ENCODE results near the gene FKBP2. TPM values are rescaled to one million over a fixed set of nuclear protein-coding genes. Genes with fewer than 3 reads are reported as not detected.

The FKBP2 gene
- total and polyA plus RNA-seq, 4 experiments from 2014 or later = 41.4 to 107 (median 76.3) TPM

GRCh38 chr11:64203421-64204079, 37.3 kb upstream of the FKBP2 start:
- Mint-ChIP-seq H3K4me1 (peaks cover 13 to 55% (median 33%) of the 10 kb centered on the region in 4 donors), H3K9me3 (peaks cover 0 to 2% (median 0%) of the 10 kb centered on the region in 8 donors), H3K4me3 (no peak overlapping the region), H3K27me3 (no peaks in the 10 kb centered on the region), H3K27ac (peak overlapping the region in 2 of 7 donors; percentile 46 to 58), H3K36me3 (peaks cover 27 to 62% of the 10 kb centered on the region in 2 donors)
- Histone ChIP-seq H3K4me3 (ENCODE audit: low read length in 2 of 2) (no peak overlapping the region), H3K4me1 (ENCODE audit: insufficient read depth, low read length) (peaks cover 34% of the 10 kb centered on the region), H3K36me3 (ENCODE audit: insufficient read depth, low read length) (peaks cover 40% of the 10 kb centered on the region), H3K27ac (ENCODE audit: low read depth, low read length) (no peak overlapping the region), H3K9me3 (ENCODE audit: control insufficient read depth in 1 of 2, low read length in 2 of 2) (no peaks in the 10 kb centered on the region), H3K27me3 (ENCODE audit: insufficient read depth, low read length) (no peaks in the 10 kb centered on the region)
- CTCF ChIA-PET (ENCODE audit: partially characterized antibody) = interaction anchor here (1.0 to 9.7 kb wide), 16 partner anchors 9 to 157 kb away, joined by 3 to 367 read pairs (median 26); partner anchors contain the start of genes BAD, CATSPERZ, DNAJC4 and ESRRA
- intact Hi-C loops (cut with micrococcal nuclease) = loop anchor here (1.0 kb wide), 6 partner anchors 18 to 128 kb away; partner anchors contain the start of genes NUDT22, PLCB3 and TRPT1
- no peak for DNase-seq
- POLR2A ChIA-PET (ENCODE audit: partially characterized antibody) = interaction anchor here (1.1 to 22.7 kb wide), 6 partner anchors 17 to 114 kb away, joined by 3 to 937 read pairs (median 152); partner anchors contain the start of genes CATSPERZ, DNAJC4, ESRRA and FKBP2

GRCh38 chr11:64204080-64204440, 36.8 kb upstream of the FKBP2 start:
- peaks cover 37% of the 10 kb centered on the region for H3K36me3 ChIP-seq (ENCODE audit: insufficient read depth, low read length)
- intact Hi-C loops (cut with micrococcal nuclease) = loop anchor here (1.0 kb wide), 6 partner anchors 19 to 127 kb away; partner anchors contain the start of genes NUDT22, PLCB3 and TRPT1
- DNase-seq = no peak
- peak overlapping the region in 5 of 7 donors; percentile 85 to 95 (median 94) for H3K27ac Mint-ChIP-seq
- no peaks in the 10 kb centered on the region for H3K27me3 Mint-ChIP-seq
- no peak overlapping the region for H3K27ac ChIP-seq (ENCODE audit: low read depth, low read length)
- H3K4me1 Mint-ChIP-seq = peaks cover 14 to 60% (median 37%) of the 10 kb centered on the region in 4 donors
- no peak overlapping the region for H3K4me3 Mint-ChIP-seq
- peaks cover 0 to 2% (median 0%) of the 10 kb centered on the region in 8 donors for H3K9me3 Mint-ChIP-seq
- POLR2A ChIA-PET (ENCODE audit: partially characterized antibody) = interaction anchor here (0.7 to 22.7 kb wide), 13 partner anchors 9 to 1363 kb away, joined by 3 to 937 read pairs (median 8); partner anchors contain the start of genes BAD, CATSPERZ, DNAJC4 and ESRRA
- H3K9me3 ChIP-seq (ENCODE audit: control insufficient read depth in 1 of 2, low read length in 2 of 2) = no peaks in the 10 kb centered on the region
- H3K4me3 ChIP-seq (ENCODE audit: low read length in 2 of 2) = no peak overlapping the region
- H3K4me1 ChIP-seq (ENCODE audit: insufficient read depth, low read length) = peaks cover 39% of the 10 kb centered on the region
- CTCF ChIA-PET (ENCODE audit: partially characterized antibody) = interaction anchor here (0.6 to 9.7 kb wide), 28 partner anchors 9 to 258 kb away, joined by 3 to 367 read pairs (median 6); partner anchors contain the start of genes BAD, CATSPERZ, DNAJC4 and ESRRA
- H3K36me3 Mint-ChIP-seq = peaks cover 27 to 66% of the 10 kb centered on the region in 2 donors
- no peaks in the 10 kb centered on the region for H3K27me3 ChIP-seq (ENCODE audit: insufficient read depth, low read length)

GRCh38 chr11:64204464-64204989, 36.4 kb upstream of the FKBP2 start:
- CTCF ChIA-PET (ENCODE audit: partially characterized antibody) = interaction anchor here (0.6 to 9.7 kb wide), 32 partner anchors 10 to 258 kb away, joined by 3 to 367 read pairs (median 5); partner anchors contain the start of genes BAD, CATSPERZ, DNAJC4 and ESRRA
- no peaks in the 10 kb centered on the region for H3K27me3 ChIP-seq (ENCODE audit: insufficient read depth, low read length)
- no peak overlapping the region for H3K4me3 ChIP-seq (ENCODE audit: low read length in 2 of 2)
- peaks cover 27 to 70% of the 10 kb centered on the region in 2 donors for H3K36me3 Mint-ChIP-seq
- H3K4me1 Mint-ChIP-seq = peaks cover 16 to 64% (median 39%) of the 10 kb centered on the region in 4 donors
- peaks cover 44% of the 10 kb centered on the region for H3K4me1 ChIP-seq (ENCODE audit: insufficient read depth, low read length)
- H3K27ac ChIP-seq (ENCODE audit: low read depth, low read length) = no peak overlapping the region
- H3K36me3 ChIP-seq (ENCODE audit: insufficient read depth, low read length) = peaks cover 38% of the 10 kb centered on the region
- H3K27me3 Mint-ChIP-seq = no peaks in the 10 kb centered on the region
- intact Hi-C loops (cut with micrococcal nuclease) = loop anchor here (1.0 kb wide), 6 partner anchors 19 to 127 kb away; partner anchors contain the start of genes NUDT22, PLCB3 and TRPT1
- H3K27ac Mint-ChIP-seq = peak overlapping the region; percentile 85 to 97 (median 94)
- H3K9me3 Mint-ChIP-seq = peaks cover 0 to 2% (median 0%) of the 10 kb centered on the region in 8 donors
- H3K9me3 ChIP-seq (ENCODE audit: control insufficient read depth in 1 of 2, low read length in 2 of 2) = no peaks in the 10 kb centered on the region
- peak overlapping the region; percentile 62 to 89 (median 82) for H3K4me3 Mint-ChIP-seq
- DNase-seq = peak; percentile 85 to 90 (median 86)
- POLR2A ChIA-PET (ENCODE audit: partially characterized antibody) = interaction anchor here (0.7 to 22.7 kb wide), 14 partner anchors 8 to 1363 kb away, joined by 3 to 937 read pairs (median 8); partner anchors contain the start of genes BAD, CATSPERZ, DNAJC4 and ESRRA

- CTCF ChIA-PET (ENCODE audit: partially characterized antibody) = interaction anchor here (0.7 to 9.7 kb wide), 22 partner anchors 12 to 446 kb away, joined by 3 to 367 read pairs (median 8); partner anchors contain the start of genes BAD, CATSPERZ, DNAJC4 and ESRRA
- peak; percentile 64 to 81 (median 69) for DNase-seq
- peak within 1 kb of the TSS; percentile 92 to 96 (median 94) for H3K27ac Mint-ChIP-seq
- POLR2A ChIA-PET (ENCODE audit: partially characterized antibody) = interaction anchor here (0.6 to 22.7 kb wide), 26 partner anchors 11 to 1662 kb away, joined by 3 to 937 read pairs (median 6); partner anchors contain the start of genes BAD, C11orf98, CATSPERZ and CCDC88B
- Histone ChIP-seq H3K4me1 (ENCODE audit: insufficient read depth, low read length) (peaks cover 44% of the 10 kb centered on the region), H3K9me3 (ENCODE audit: control insufficient read depth in 1 of 2, low read length in 2 of 2) (no peaks in the 10 kb centered on the region), H3K4me3 (ENCODE audit: low read length in 2 of 2) (peak within 1 kb of the TSS; percentile 99), H3K27me3 (ENCODE audit: insufficient read depth, low read length) (no peaks in the 10 kb centered on the region), H3K36me3 (ENCODE audit: insufficient read depth, low read length) (peaks cover 36% of the 10 kb centered on the region), H3K27ac (ENCODE audit: low read depth, low read length) (peak within 1 kb of the TSS; percentile 90)
- H3K36me3 Mint-ChIP-seq = peaks cover 17 to 63% of the 10 kb centered on the region in 2 donors
- H3K9me3 Mint-ChIP-seq = peaks cover 0 to 2% (median 0%) of the 10 kb centered on the region in 8 donors
- intact Hi-C loops (cut with micrococcal nuclease) = loop anchor here (1.0 to 2.0 kb wide), 2 partner anchors 34 to 40 kb away; partner anchors contain the start of genes FKBP2 and PPP1R14B
- no peaks in the 10 kb centered on the region for H3K27me3 Mint-ChIP-seq
- H3K4me3 Mint-ChIP-seq = peak within 1 kb of the TSS; percentile 92 to 97 (median 93)
- peaks cover 14 to 65% (median 40%) of the 10 kb centered on the region in 4 donors for H3K4me1 Mint-ChIP-seq
Observed at GRCh38 chr11:64206457-64207255, 34.2 kb upstream of the FKBP2 start, which contains the start of gene FERMT3. Gene FERMT3, plus strand, starts transcription at chr11:64206721. Its CDS starts 644 bp downstream, at chr11:64207365.

- H3K27ac Mint-ChIP-seq = peak overlapping the region; percentile 92 to 96 (median 94)
- H3K4me3 ChIP-seq (ENCODE audit: low read length in 2 of 2) = peak overlapping the region; percentile 99
- no peaks in the 10 kb centered on the region for H3K27me3 ChIP-seq (ENCODE audit: insufficient read depth, low read length)
- ChIA-PET CTCF (ENCODE audit: partially characterized antibody) (interaction anchor here (0.9 to 9.7 kb wide), 12 partner anchors 16 to 242 kb away, joined by 3 to 367 read pairs (median 56); partner anchors contain the start of genes BAD, CATSPERZ, DNAJC4 and ESRRA), POLR2A (ENCODE audit: partially characterized antibody) (interaction anchor here (0.6 to 22.7 kb wide), 22 partner anchors 12 to 1543 kb away, joined by 3 to 937 read pairs (median 6); partner anchors contain the start of genes BAD, C11orf98, CATSPERZ and CCDC88B)
- no peaks in the 10 kb centered on the region for H3K9me3 ChIP-seq (ENCODE audit: control insufficient read depth in 1 of 2, low read length in 2 of 2)
- DNase-seq = peak; percentile 68 to 84 (median 71)
- H3K36me3 ChIP-seq (ENCODE audit: insufficient read depth, low read length) = peaks cover 38% of the 10 kb centered on the region
- H3K4me1 ChIP-seq (ENCODE audit: insufficient read depth, low read length) = peaks cover 44% of the 10 kb centered on the region
- H3K27me3 Mint-ChIP-seq = no peaks in the 10 kb centered on the region
- H3K4me3 Mint-ChIP-seq = peak overlapping the region; percentile 92 to 97 (median 93)
- peaks cover 16 to 70% (median 46%) of the 10 kb centered on the region in 4 donors for H3K4me1 Mint-ChIP-seq
- peaks cover 0 to 2% (median 0%) of the 10 kb centered on the region in 8 donors for H3K9me3 Mint-ChIP-seq
- intact Hi-C loops (cut with micrococcal nuclease) = loop anchor here (1.0 to 2.0 kb wide), 2 partner anchors 33 to 39 kb away; partner anchors contain the start of genes FKBP2 and PPP1R14B
- H3K36me3 Mint-ChIP-seq = peaks cover 22 to 65% of the 10 kb centered on the region in 2 donors
- peak overlapping the region; percentile 90 for H3K27ac ChIP-seq (ENCODE audit: low read depth, low read length)
Observed at GRCh38 chr11:64207256-64208085, 33.4 kb upstream of the FKBP2 start.

All from CD4-positive, alpha-beta memory T cell (primary cell).